K562 (cell line): ENCODE data around the gene PAQR7. TPM values are rescaled to one million over a fixed set of nuclear protein-coding genes. Genes with fewer than 3 reads are reported as not detected.

Experiments used
- ARID1B ChIP-seq: fragments of 450-650 bp; IDR thresholded peaks from 2 replicates; pipeline ENCODE4 v1.6.1; 2016; ENCODE audit warnings: antibody characterized with exemption, mild to moderate bottlenecking, inconsistent platforms
- BCOR ChIP-seq: fragments of 450-650 bp; IDR thresholded peaks from 2 replicates; pipeline ENCODE4 v1.6.1; 2016
- CC2D1A ChIP-seq: fragments of 450-650 bp; IDR thresholded peaks from 2 replicates; pipeline ENCODE4 v1.6.1; 2017; ENCODE audit warnings: mild to moderate bottlenecking
- CSDE1 ChIP-seq, 2 experiments: fragments of 450-650 bp; IDR thresholded peaks; 2 replicates each; pipeline ENCODE4 v1.6.1; 2016; ENCODE audit warnings: mild to moderate bottlenecking in 1 of 2
- E2F3 ChIP-seq: fragments of 250-450 bp; sonication (Bioruptor Pico); IDR thresholded peaks from 2 replicates; pipeline ENCODE4 v1.4.0; 2020; ENCODE audit warnings: mild to moderate bottlenecking
- FOXM1 ChIP-seq, 2 experiments: fragments of 450-650 bp in 1 of 2; sonication (generic) in 1 of 2; formaldehyde crosslinking in 1 of 2; IDR thresholded peaks; 2 replicates each; pipeline versions ENCODE4 v1.6.1 to v1.9.0; 2017 to 2022; ENCODE audit warnings: low read depth in 2 of 2, mild to moderate bottlenecking in 2 of 2, missing genetic modification reagents in 1 of 2, moderate library complexity in 1 of 2
- GTF2E2 ChIP-seq: fragments of 200-800 bp; sonication (Bioruptor generic); IDR thresholded peaks from 2 replicates; pipeline ENCODE4 v1.6.1; 2016; ENCODE audit warnings: missing genetic modification characterization, missing compliant biosample characterization
- HDAC6 ChIP-seq: IDR thresholded peaks from 2 replicates; pipeline ENCODE4 v1.6.1; 2012; ENCODE audit warnings: low read depth, mild to moderate bottlenecking, control low read depth, inconsistent platforms, low read length, moderate library complexity
- ILF3 ChIP-seq: fragments of 450-650 bp; IDR thresholded peaks from 2 replicates; pipeline ENCODE4 v1.6.1; 2018; ENCODE audit warnings: antibody characterized with exemption, mild to moderate bottlenecking, moderate library complexity, borderline replicate concordance
- KLF16 ChIP-seq: IDR thresholded peaks from 2 replicates; pipeline ENCODE4 v1.6.1; 2016; ENCODE audit warnings: antibody characterized with exemption
- NFXL1 ChIP-seq: fragments of 450-650 bp; formaldehyde crosslinking; IDR thresholded peaks from 2 replicates; pipeline ENCODE4 v1.4.0; 2021; ENCODE audit warnings: mild to moderate bottlenecking
- PML ChIP-seq: IDR thresholded peaks from 2 replicates; pipeline ENCODE4 v1.6.1; 2012; ENCODE audit warnings: low read length, inconsistent platforms
- RFX7 ChIP-seq: fragments of 250-450 bp; sonication (Bioruptor Pico); IDR thresholded peaks from 2 replicates; pipeline ENCODE4 v1.5.1; 2021; ENCODE audit warnings: mild to moderate bottlenecking
- SAFB ChIP-seq: fragments of 200-400 bp; formaldehyde crosslinking; IDR thresholded peaks from 2 replicates; pipeline ENCODE4 v1.6.1; 2017; ENCODE audit warnings: low read depth, low read length, borderline replicate concordance
- SIN3B ChIP-seq: fragments of 450-650 bp; IDR thresholded peaks from 2 replicates; pipeline ENCODE4 v1.6.1; 2017; ENCODE audit warnings: low read depth, mild to moderate bottlenecking, moderate library complexity
- SPI1 ChIP-seq: IDR thresholded peaks from 2 replicates; pipeline ENCODE4 v1.6.1; 2011; ENCODE audit warnings: low read depth, low read length, control low read depth, borderline replicate concordance
- SUPT5H ChIP-seq: fragments of 450-650 bp; IDR thresholded peaks from 2 replicates; pipeline ENCODE4 v1.6.1; 2016
- THRAP3 ChIP-seq: fragments of 450-650 bp; IDR thresholded peaks from 2 replicates; pipeline ENCODE4 v1.6.1; 2016; ENCODE audit warnings: mild to moderate bottlenecking, inconsistent platforms, borderline replicate concordance
- XRCC4 ChIP-seq: IDR thresholded peaks from one replicate; pipeline ENCODE4 v1.6.1; 2011; ENCODE audit not compliant: insufficient read depth, insufficient read length; ENCODE audit errors: extremely low read depth
- ZBTB49 ChIP-seq: sonication (generic); formaldehyde crosslinking; IDR thresholded peaks from 2 replicates; pipeline ENCODE4 v1.8.0; 2022; ENCODE audit warnings: missing genetic modification reagents, mild to moderate bottlenecking, borderline replicate concordance
- ZFP36 ChIP-seq: fragments of 150-350 bp; IDR thresholded peaks from 2 replicates; pipeline ENCODE4 v1.6.1; 2018; ENCODE audit warnings: low read length, low read depth; ENCODE audit not compliant: partially characterized antibody
- ZNF134 ChIP-seq: fragments of 250-450 bp; sonication (Bioruptor Pico); conservative IDR thresholded peaks from 2 replicates; pipeline ENCODE4 v1.4.0; 2020
- ZNF146 ChIP-seq: IDR thresholded peaks from one replicate; pipeline ENCODE4 v1.6.1; 2018; ENCODE audit warnings: missing compliant biosample characterization; ENCODE audit not compliant: unreplicated experiment
- ZNF707 ChIP-seq: fragments of 250-450 bp; sonication (Bioruptor Pico); conservative IDR thresholded peaks from 2 replicates; pipeline ENCODE4 v1.8.0; 2022; ENCODE audit warnings: inconsistent platforms, mild to moderate bottlenecking, moderate library complexity
- polyA plus RNA-seq, 8 experiments: library from polyadenylated mRNA; depleted of rRNA in 4 of 8; stranded (reverse) in 5 of 8; unstranded in 3 of 8; fragments of >200 nt; fragmentation: Nextera tagmentation in 2 of 8; fragmentation: Illumina TruSeq in 1 of 8; extraction: Ambion mirVana in 2 of 8; extraction: Trizol in 1 of 8; gene quantifications; 2 replicates each; pipeline versions ENCODE4 v1.2.1 to v1.2.3, GENCODE V29; 2011 to 2014; ENCODE audit warnings: inconsistent platforms in 1 of 8, missing spikeins in 1 of 8
- total RNA-seq, 7 experiments: library from RNA; depleted of rRNA in 6 of 7; stranded (reverse); fragments of >200 nt in 6 of 7; fragmentation: Illumina TruSeq in 2 of 7; extraction: Trizol in 2 of 7; gene quantifications; 2 replicates each; pipeline versions ENCODE4 v1.2.1 to v1.2.3, GENCODE V29; 2011 to 2021; ENCODE audit warnings: low replicate concordance in 1 of 7
- TF ChIP-seq, protein P1 (sequence below): fragments of 200-400 bp; formaldehyde crosslinking; IDR thresholded peaks from 2 replicates; pipeline ENCODE4 v1.6.1; 2017; ENCODE audit warnings: mild to moderate bottlenecking, low read depth, low read length, moderate library complexity

Gene PAQR7
- total and polyA plus RNA-seq, 9 of the 15 experiments (the other 6 are each of a cell fraction or from before 2014, with no cell fraction given): 1.1 to 5.2 (median 2.6) TPM

DNA sequence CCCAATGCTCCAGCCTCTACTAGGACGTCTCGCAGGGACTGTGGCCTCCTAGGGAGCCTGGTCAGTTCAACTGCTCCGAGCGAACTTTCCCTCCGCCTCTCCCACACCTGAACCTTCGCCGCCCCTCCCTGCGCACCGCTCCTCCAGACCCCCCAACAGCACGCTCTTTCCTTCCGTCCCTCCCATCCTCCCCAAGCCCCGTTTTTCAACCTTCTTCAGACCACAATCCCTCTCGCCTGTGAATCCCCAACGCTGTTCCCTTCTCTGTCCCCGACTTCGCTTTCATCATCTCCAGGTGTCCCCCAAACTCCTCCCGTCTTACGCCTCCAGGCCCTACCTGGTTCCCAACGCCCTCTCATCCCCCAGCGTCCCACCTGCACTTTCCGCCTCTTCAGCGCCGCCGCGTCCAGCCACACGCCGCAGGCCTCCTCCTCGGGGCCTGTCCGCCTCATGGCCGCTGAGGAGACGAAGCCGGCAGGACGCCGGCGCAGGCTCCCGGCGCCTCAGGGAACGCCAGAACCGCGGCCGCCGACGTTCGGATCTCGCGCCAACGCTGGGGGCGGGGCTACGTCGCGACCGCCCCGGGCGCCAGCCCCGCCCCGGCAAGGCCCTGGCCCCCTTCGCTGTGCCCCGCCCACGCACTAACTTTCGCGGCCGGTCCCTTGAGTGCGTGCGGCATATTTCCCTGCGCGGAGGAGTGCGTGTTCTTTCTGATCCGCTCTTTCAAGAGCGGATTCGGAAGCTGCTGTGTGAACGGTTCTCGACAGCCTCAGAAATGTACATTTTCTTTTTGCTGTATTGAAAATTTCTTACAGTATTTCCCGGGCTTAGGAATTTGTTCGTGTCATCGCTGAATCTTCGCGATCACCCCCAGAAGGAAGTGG, 16.4 kb downstream of the PAQR7 start, which contains the start of gene AUNIP (continued):
- TF ChIP-seq SPI1 (no peak; the same call in 1 of the 2 replicates), ILF3 (no peak), GTF2E2 (tag) (peak; percentile 98), ZNF146 (no peak), ZNF134 (CRISPR knock-in tag) (no peak), NFXL1 (CRISPR knock-in tag) (no peak), CC2D1A (peak; percentile 72; the same call in 1 of the 2 replicates), FOXM1 (IDR thresholded peaks at IDR 0.05; ENCODE audit: low read depth) (peak; percentile 15), FOXM1 (CRISPR knock-in tag; IDR thresholded peaks at IDR 0.05; ENCODE audit: low read depth) (peak; percentile 62; the same call in 1 of the 2 replicates), SUPT5H (peak; percentile 97), SIN3B (peak; percentile 61), KLF16 (no peak), BCOR (peak; percentile 73), ZBTB49 (CRISPR knock-in tag) (0 out of 2 replicates have a peak, but pooled peaks have one; percentile 78), SAFB (peak; percentile 85), HDAC6 (no peak), E2F3 (CRISPR knock-in tag) (peak; percentile 82; the same call in 1 of the 2 replicates), ZNF707 (CRISPR knock-in tag) (no peak), ARID1B (no peak; the same call in none of the 2 replicates), XRCC4 (no peak), THRAP3 (peak; percentile 91), CSDE1 (IDR thresholded peaks at IDR 0.05) (peak; percentile 76 to 82; a peak in 3 of 4 replicates), ZFP36 (peak; percentile 19), RFX7 (CRISPR knock-in tag) (no peak), PML (peak; percentile 65; the same call in 1 of the 2 replicates)
- TF ChIP-seq, protein P1, sequence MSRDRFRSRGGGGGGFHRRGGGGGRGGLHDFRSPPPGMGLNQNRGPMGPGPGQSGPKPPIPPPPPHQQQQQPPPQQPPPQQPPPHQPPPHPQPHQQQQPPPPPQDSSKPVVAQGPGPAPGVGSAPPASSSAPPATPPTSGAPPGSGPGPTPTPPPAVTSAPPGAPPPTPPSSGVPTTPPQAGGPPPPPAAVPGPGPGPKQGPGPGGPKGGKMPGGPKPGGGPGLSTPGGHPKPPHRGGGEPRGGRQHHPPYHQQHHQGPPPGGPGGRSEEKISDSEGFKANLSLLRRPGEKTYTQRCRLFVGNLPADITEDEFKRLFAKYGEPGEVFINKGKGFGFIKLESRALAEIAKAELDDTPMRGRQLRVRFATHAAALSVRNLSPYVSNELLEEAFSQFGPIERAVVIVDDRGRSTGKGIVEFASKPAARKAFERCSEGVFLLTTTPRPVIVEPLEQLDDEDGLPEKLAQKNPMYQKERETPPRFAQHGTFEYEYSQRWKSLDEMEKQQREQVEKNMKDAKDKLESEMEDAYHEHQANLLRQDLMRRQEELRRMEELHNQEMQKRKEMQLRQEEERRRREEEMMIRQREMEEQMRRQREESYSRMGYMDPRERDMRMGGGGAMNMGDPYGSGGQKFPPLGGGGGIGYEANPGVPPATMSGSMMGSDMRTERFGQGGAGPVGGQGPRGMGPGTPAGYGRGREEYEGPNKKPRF: no peak
